ENCODE measurements around the gene RRN3. TPM values are rescaled to one million over a fixed set of nuclear protein-coding genes. Genes with fewer than 3 reads are reported as not detected.

Gene RRN3
- total and polyA plus RNA-seq, 4 experiments from 2014 or later = 22.9 to 48.8 (median 38.8) TPM

GRCh38 chr16:15044286-15044685 is 49.8 kb downstream of the RRN3 start:
- CTCF ChIA-PET (ENCODE audit: partially characterized antibody) = no interaction called here
- Histone ChIP-seq H3K4me1 (ENCODE audit: insufficient read depth, low read length) (no peaks in the 10 kb centered on the region), H3K9me3 (ENCODE audit: control insufficient read depth in 1 of 2, low read length in 2 of 2) (no peaks in the 10 kb centered on the region), H3K4me3 (ENCODE audit: low read length in 2 of 2) (no peak overlapping the region), H3K27ac (ENCODE audit: low read depth, low read length) (no peak overlapping the region), H3K36me3 (ENCODE audit: insufficient read depth, low read length) (peaks cover 19% of the 10 kb centered on the region), H3K27me3 (ENCODE audit: insufficient read depth, low read length) (no peaks in the 10 kb centered on the region)
- no peak for DNase-seq
- no peak overlapping the region for H3K4me3 Mint-ChIP-seq
- H3K4me1 Mint-ChIP-seq = peaks cover 0 to 3% (median 2%) of the 10 kb centered on the region in 4 donors
- H3K9me3 Mint-ChIP-seq = peaks cover 0 to 2% (median 0%) of the 10 kb centered on the region in 8 donors
- intact Hi-C loops (cut with micrococcal nuclease) = no loop called here
- H3K27me3 Mint-ChIP-seq = no peaks in the 10 kb centered on the region
- H3K27ac Mint-ChIP-seq = peak overlapping the region in 3 of 7 donors; percentile 5 to 42 (median 35)
- POLR2A ChIA-PET (ENCODE audit: partially characterized antibody) = no interaction called here
- peaks cover 21 to 45% of the 10 kb centered on the region in 2 donors for H3K36me3 Mint-ChIP-seq

DNA sequence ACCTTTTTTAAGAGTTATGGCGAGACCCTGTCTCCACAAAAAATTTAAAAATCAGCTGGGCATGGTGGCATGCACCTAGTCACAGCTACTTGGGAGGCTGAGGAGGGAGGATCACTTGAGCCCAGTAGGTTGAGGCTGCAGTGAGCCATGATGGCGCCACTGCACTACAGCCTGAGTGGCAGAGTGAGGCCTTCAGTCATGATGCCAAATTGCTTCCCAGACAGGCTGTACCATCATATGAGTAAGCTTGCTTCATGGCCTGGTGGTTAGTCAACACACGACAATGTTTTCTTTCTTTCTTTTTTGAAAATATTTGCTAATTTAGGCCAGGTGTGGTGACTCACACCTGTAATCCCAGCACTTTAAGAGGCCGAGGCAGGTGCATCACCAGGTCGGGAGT is 50.7 kb downstream of the RRN3 start:
- H3K27me3 Mint-ChIP-seq = no peaks in the 10 kb centered on the region
- H3K4me1 ChIP-seq (ENCODE audit: insufficient read depth, low read length) = no peaks in the 10 kb centered on the region
- H3K4me3 Mint-ChIP-seq = no peak overlapping the region
- no peaks in the 10 kb centered on the region for H3K27me3 ChIP-seq (ENCODE audit: insufficient read depth, low read length)
- H3K36me3 Mint-ChIP-seq = peaks cover 30 to 54% of the 10 kb centered on the region in 2 donors
- no peak overlapping the region for H3K27ac Mint-ChIP-seq
- peaks cover 0 to 2% (median 0%) of the 10 kb centered on the region in 8 donors for H3K9me3 Mint-ChIP-seq
- H3K9me3 ChIP-seq (ENCODE audit: control insufficient read depth in 1 of 2, low read length in 2 of 2) = no peaks in the 10 kb centered on the region
- H3K4me3 ChIP-seq (ENCODE audit: low read length in 2 of 2) = no peak overlapping the region
- H3K27ac ChIP-seq (ENCODE audit: low read depth, low read length) = no peak overlapping the region
- H3K36me3 ChIP-seq (ENCODE audit: insufficient read depth, low read length) = peaks cover 26% of the 10 kb centered on the region
- DNase-seq = no peak
- intact Hi-C loops (cut with micrococcal nuclease) = no loop called here
- ChIA-PET CTCF (ENCODE audit: partially characterized antibody) (no interaction called here), POLR2A (ENCODE audit: partially characterized antibody) (no interaction called here)
- H3K4me1 Mint-ChIP-seq = peaks cover 0 to 3% (median 2%) of the 10 kb centered on the region in 4 donors

GRCh38 chr16:15041271-15042004 is 52.6 kb downstream of the RRN3 start:
- CTCF ChIA-PET (ENCODE audit: partially characterized antibody) = no interaction called here
- H3K36me3 Mint-ChIP-seq = peaks cover 34 to 66% of the 10 kb centered on the region in 2 donors
- POLR2A ChIA-PET (ENCODE audit: partially characterized antibody) = interaction anchor here (0.9 kb wide), 1 partner anchor 9 kb away, joined by 5 read pairs; no protein-coding TSS in a partner anchor

DNA sequence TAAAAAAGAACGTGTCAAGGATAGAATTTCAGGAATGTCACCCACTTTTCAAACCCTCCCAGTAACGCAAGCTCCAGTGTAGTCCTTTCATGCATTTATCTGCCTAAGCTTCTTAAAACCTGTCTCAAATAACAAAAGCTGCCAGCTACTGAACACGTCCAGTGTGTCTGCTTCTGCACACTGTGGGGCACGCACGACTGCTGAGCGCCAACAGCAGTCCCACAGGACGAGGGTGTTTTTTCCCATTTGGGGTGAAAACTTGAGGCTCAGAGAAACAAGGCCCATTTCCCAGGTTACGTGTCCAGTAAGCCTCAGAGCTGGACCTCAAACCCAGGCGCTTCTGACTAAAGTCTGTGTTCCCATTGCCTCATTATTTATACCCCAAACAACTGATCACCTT is 55.4 kb downstream of the RRN3 start:
- no peak for DNase-seq
- intact Hi-C loops (cut with micrococcal nuclease) = no loop called here
- Mint-ChIP-seq H3K27me3 (no peaks in the 10 kb centered on the region), H3K4me3 (no peak overlapping the region), H3K27ac (peak overlapping the region in 1 of 7 donors; percentile 68), H3K9me3 (no peaks in the 10 kb centered on the region), H3K4me1 (peaks cover 0 to 2% (median 0%) of the 10 kb centered on the region in 4 donors), H3K36me3 (peaks cover 44 to 80% of the 10 kb centered on the region in 2 donors)
- Histone ChIP-seq H3K9me3 (ENCODE audit: control insufficient read depth in 1 of 2, low read length in 2 of 2) (no peaks in the 10 kb centered on the region), H3K36me3 (ENCODE audit: insufficient read depth, low read length) (peaks cover 53% of the 10 kb centered on the region), H3K4me3 (ENCODE audit: low read length in 2 of 2) (no peak overlapping the region), H3K27me3 (ENCODE audit: insufficient read depth, low read length) (no peaks in the 10 kb centered on the region), H3K4me1 (ENCODE audit: insufficient read depth, low read length) (no peaks in the 10 kb centered on the region), H3K27ac (ENCODE audit: low read depth, low read length) (no peak overlapping the region)
- ChIA-PET CTCF (ENCODE audit: partially characterized antibody) (no interaction called here), POLR2A (ENCODE audit: partially characterized antibody) (no interaction called here)

More at GRCh38 chr16:15041271-15042004, 52.6 kb downstream of the RRN3 start:
- Histone ChIP-seq H3K4me1 (ENCODE audit: insufficient read depth, low read length) (no peaks in the 10 kb centered on the region), H3K4me3 (ENCODE audit: low read length in 2 of 2) (no peak overlapping the region), H3K36me3 (ENCODE audit: insufficient read depth, low read length) (peaks cover 29% of the 10 kb centered on the region), H3K9me3 (ENCODE audit: control insufficient read depth in 1 of 2, low read length in 2 of 2) (no peaks in the 10 kb centered on the region), H3K27me3 (ENCODE audit: insufficient read depth, low read length) (no peaks in the 10 kb centered on the region), H3K27ac (ENCODE audit: low read depth, low read length) (no peak overlapping the region)
- H3K27ac Mint-ChIP-seq = peak overlapping the region in 5 of 7 donors; percentile 29 to 74 (median 47)
- H3K9me3 Mint-ChIP-seq = peaks cover 0 to 2% (median 0%) of the 10 kb centered on the region in 8 donors
- no peak overlapping the region for H3K4me3 Mint-ChIP-seq
- intact Hi-C loops (cut with micrococcal nuclease) = no loop called here
- DNase-seq = no peak
- no peaks in the 10 kb centered on the region for H3K27me3 Mint-ChIP-seq
- H3K4me1 Mint-ChIP-seq = peaks cover 0 to 3% (median 2%) of the 10 kb centered on the region in 4 donors

DNA sequence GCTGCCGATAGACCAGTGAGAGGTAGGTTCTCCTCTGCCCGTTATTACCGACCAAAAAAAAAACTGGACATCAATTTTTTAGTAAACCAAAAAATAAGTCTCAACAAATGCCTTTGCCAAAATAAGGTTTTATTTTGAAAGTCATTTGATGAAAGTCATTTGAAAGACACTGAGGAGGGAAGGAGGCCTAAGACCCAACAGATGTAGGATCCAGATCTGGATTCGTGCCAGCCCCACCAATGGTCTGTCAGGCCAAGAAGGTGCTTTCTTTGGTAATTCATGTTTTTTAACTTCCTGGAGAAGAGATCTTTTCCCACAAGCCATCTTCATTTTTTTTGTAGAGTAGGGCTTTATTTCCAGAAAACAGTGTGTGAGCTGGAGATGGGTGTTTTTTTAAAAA is 56.3 kb downstream of the RRN3 start:
- DNase-seq = no peak
- ChIA-PET POLR2A (ENCODE audit: partially characterized antibody) (no interaction called here), CTCF (ENCODE audit: partially characterized antibody) (no interaction called here)
- Mint-ChIP-seq H3K4me3 (no peak overlapping the region), H3K4me1 (peaks cover 0 to 4% (median 1%) of the 10 kb centered on the region in 4 donors), H3K9me3 (no peaks in the 10 kb centered on the region), H3K27me3 (no peaks in the 10 kb centered on the region), H3K36me3 (peaks cover 53 to 87% of the 10 kb centered on the region in 2 donors), H3K27ac (peak overlapping the region in 1 of 7 donors; percentile 52)
- Histone ChIP-seq H3K4me1 (ENCODE audit: insufficient read depth, low read length) (peaks cover under 1% of the 10 kb centered on the region), H3K9me3 (ENCODE audit: control insufficient read depth in 1 of 2, low read length in 2 of 2) (no peaks in the 10 kb centered on the region), H3K27ac (ENCODE audit: low read depth, low read length) (no peak overlapping the region), H3K36me3 (ENCODE audit: insufficient read depth, low read length) (peaks cover 62% of the 10 kb centered on the region), H3K4me3 (ENCODE audit: low read length in 2 of 2) (no peak overlapping the region), H3K27me3 (ENCODE audit: insufficient read depth, low read length) (no peaks in the 10 kb centered on the region)
- intact Hi-C loops (cut with micrococcal nuclease) = no loop called here

DNA sequence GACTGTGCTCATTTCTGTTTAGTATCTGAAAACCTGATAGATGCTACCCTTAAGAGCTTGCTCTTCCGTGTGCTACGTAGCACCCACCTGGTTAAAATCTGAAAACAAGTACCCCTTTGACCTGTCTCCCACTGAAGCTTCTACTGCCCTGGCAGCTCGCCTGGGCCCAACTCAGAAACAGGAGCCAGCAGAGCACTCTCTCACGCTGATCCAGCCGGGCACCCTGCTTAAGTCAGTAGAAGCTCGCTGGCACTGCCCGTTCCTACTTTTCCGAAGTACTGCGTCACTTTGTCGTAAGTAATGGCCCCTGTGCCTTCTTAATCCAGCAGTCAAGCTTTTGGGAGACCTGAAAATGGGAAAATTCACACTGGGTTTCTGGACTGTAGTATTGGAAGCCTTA is 57.1 kb downstream of the RRN3 start:
- no peaks in the 10 kb centered on the region for H3K9me3 Mint-ChIP-seq
- H3K27ac Mint-ChIP-seq = peak overlapping the region in 3 of 7 donors; percentile 29 to 41 (median 30)
- CTCF ChIA-PET (ENCODE audit: partially characterized antibody) = no interaction called here

GRCh38 chr16:15035163-15035729 is 58.8 kb downstream of the RRN3 start:
- Histone ChIP-seq H3K4me1 (ENCODE audit: insufficient read depth, low read length) (peaks cover 20% of the 10 kb centered on the region), H3K36me3 (ENCODE audit: insufficient read depth, low read length) (peaks cover 76% of the 10 kb centered on the region), H3K4me3 (ENCODE audit: low read length in 2 of 2) (no peak overlapping the region), H3K27me3 (ENCODE audit: insufficient read depth, low read length) (no peaks in the 10 kb centered on the region), H3K27ac (ENCODE audit: low read depth, low read length) (no peak overlapping the region), H3K9me3 (ENCODE audit: control insufficient read depth in 1 of 2, low read length in 2 of 2) (no peaks in the 10 kb centered on the region)
- Mint-ChIP-seq H3K27ac (peak overlapping the region in 1 of 7 donors; percentile 41), H3K27me3 (no peaks in the 10 kb centered on the region), H3K4me3 (no peak overlapping the region), H3K4me1 (peaks cover 10 to 25% (median 15%) of the 10 kb centered on the region in 4 donors), H3K36me3 (peaks cover 57 to 92% of the 10 kb centered on the region in 2 donors), H3K9me3 (no peaks in the 10 kb centered on the region)
- ChIA-PET CTCF (ENCODE audit: partially characterized antibody) (interaction anchor here (1.4 kb wide), 1 partner anchor 37 kb away, joined by 3 read pairs; no protein-coding TSS in a partner anchor), POLR2A (ENCODE audit: partially characterized antibody) (no interaction called here)
- no peak for DNase-seq
- intact Hi-C loops (cut with micrococcal nuclease) = no loop called here

More for the DNA sequence above, 57.1 kb downstream of the RRN3 start:
- POLR2A ChIA-PET (ENCODE audit: partially characterized antibody) = no interaction called here
- Histone ChIP-seq H3K36me3 (ENCODE audit: insufficient read depth, low read length) (peaks cover 68% of the 10 kb centered on the region), H3K27me3 (ENCODE audit: insufficient read depth, low read length) (no peaks in the 10 kb centered on the region), H3K4me3 (ENCODE audit: low read length in 2 of 2) (no peak overlapping the region), H3K27ac (ENCODE audit: low read depth, low read length) (no peak overlapping the region), H3K4me1 (ENCODE audit: insufficient read depth, low read length) (peaks cover 8% of the 10 kb centered on the region), H3K9me3 (ENCODE audit: control insufficient read depth in 1 of 2, low read length in 2 of 2) (no peaks in the 10 kb centered on the region)
- intact Hi-C loops (cut with micrococcal nuclease) = no loop called here
- H3K36me3 Mint-ChIP-seq = peaks cover 56 to 90% of the 10 kb centered on the region in 2 donors
- peaks cover 4 to 11% (median 6%) of the 10 kb centered on the region in 4 donors for H3K4me1 Mint-ChIP-seq
- no peak overlapping the region for H3K4me3 Mint-ChIP-seq
- no peaks in the 10 kb centered on the region for H3K27me3 Mint-ChIP-seq
- no peak for DNase-seq

All from CD4-positive, alpha-beta memory T cell (primary cell).